Activated CD4-positive, alpha-beta T cell treated with anti-CD3 and anti-CD28 coated beads, Interleukin-2, amount 50 U/mL, for 4 hours (primary cell): ENCODE data around the gene TMEM234.

ENCODE experiments used
- DNase-seq, 2 experiments: peaks; one replicate each; pipeline ENCODE4 v3.0.0-alpha.2; 2020

Gene TMEM234

DNA sequence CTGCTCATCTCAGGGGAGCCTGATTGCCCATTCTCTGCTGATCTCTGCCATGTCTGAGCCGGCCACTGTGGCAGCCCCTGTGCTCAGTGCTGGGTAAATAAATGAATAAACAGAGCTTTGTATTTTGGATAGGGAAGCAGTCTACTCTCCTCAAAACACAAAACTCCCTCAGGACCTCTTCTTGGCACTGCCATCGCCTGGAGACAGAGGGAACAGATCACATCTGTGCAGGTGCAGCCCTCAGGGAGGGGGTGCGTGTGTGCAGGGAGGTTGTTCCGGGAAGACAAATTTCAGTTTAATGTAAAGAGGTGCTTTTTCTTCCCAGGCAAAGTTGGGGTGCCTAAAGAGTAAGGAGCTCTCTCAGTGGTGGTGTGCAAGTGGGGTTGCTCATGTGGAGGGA, 17.2 kb upstream of the TMEM234 start:
- DNase-seq: no peak

GRCh38 chr1:32234792-32235191, 12.6 kb upstream of the TMEM234 start:
- no peak for DNase-seq

DNA sequence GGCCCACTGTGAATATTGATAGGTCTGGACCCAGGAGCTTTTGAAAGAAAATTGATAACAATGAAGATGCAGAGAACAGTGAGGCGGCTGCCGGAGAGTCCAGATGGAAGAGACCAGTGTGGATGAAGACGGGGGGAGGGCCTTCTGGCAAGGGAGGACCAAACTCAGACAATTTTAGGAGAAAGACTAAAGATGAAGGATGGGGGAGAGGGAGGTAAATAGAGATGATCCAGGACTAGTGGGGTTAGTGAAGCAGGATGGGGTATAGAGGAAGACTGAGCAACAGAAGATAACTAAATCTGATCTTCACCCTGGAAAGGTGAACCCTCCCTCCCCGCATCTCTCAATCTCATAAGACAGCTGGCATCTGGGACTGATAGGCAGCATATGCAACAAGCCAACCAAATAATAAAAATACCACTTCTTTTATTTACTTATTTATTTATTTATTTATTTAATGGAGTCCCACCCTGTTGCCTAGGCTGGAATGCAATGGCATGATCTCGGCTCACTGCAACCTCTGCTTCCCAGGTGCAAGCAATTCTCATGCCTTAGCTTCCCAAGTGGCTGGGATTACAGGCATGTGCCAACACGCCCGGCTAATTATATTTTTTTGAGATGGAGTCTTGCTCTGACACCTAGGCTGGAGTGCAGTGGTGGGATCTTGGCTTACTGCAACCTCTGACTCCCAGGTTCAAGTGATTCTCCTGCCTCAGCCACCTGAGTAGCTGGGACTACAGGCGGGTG, 10.6 kb upstream of the TMEM234 start:
- DNase-seq: no peak

GRCh38 chr1:32231843-32232432, 9.8 kb upstream of the TMEM234 start:
- no peak for DNase-seq

GRCh38 chr1:32228771-32229170, 6.6 kb upstream of the TMEM234 start:
- DNase-seq: no peak

DNA sequence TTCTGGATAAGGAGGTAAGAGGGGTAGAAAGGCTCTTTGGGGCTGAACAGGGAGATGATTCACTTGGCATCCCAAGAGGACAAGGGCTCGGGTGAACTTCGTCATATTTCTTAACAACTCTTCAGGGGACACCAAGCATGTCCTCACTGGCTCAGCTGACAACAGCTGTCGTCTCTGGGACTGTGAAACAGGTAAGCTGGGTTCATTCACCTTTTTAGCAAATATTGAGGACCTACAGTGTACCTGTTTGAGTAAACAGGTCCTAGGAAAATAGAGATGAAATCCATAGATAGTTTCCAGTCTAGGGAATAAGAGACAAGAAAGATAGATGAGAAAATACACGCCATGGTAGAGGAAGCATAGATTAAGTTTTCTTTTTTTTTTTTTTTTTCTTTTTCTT, 2.1 kb upstream of the TMEM234 start:
- no peak for DNase-seq

DNA sequence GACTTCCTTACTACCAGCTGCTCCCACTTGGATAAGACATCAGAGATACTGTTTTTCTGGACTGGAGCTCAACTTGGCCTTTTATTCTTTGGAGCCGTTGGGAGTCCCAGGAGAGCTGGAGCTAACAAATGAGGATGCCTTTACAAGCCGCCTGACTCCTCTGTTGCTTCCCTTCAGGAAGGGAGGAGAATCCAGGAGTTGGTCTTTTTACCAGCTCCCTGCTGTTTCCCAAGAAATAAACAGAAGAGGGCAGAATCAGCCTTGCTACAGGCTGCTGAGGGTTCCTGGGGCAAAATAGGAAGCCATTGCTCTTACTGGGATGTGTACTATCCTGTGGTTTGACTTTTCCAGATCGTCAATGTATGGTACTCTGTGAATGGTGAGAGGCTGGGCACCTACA, 1.5 kb upstream of the TMEM234 start:
- DNase-seq: no peak

DNA sequence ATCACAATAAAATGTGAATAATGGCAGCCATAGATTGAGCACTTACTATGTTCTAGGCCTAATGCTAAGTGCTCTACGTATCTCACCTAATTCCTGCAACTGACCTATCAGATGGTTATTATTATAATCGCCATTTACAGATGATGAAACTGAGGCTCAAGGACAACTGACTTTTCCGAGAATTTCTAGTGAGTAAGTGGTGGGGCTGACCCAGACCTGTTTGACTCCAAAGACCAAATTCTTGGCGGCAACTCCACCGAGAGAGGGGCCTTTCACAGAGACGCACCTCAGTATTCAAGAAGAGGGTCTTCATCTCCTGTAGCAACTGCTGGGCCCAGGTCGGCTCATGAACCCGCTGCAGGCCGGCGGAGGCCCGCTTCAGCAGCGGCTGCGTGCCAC, 573 bp downstream of the TMEM234 start:
- DNase-seq: no peak

- DNase-seq: no peak
These were observed 1.2 kb downstream of the TMEM234 start for GRCh38 chr1:32220746-32221580.

GRCh38 chr1:32219022-32219421, 3.1 kb downstream of the TMEM234 start:
- no peak for DNase-seq

GRCh38 chr1:32216566-32216965, 5.6 kb downstream of the TMEM234 start:
- no peak for DNase-seq

- peak; percentile 53 for DNase-seq
These were observed 6.3 kb downstream of the TMEM234 start for GRCh38 chr1:32215629-32216480.

- DNase-seq: no peak
These were observed 13.2 kb downstream of the TMEM234 start, which contains the start of gene DCDC2B for GRCh38 chr1:32208891-32209328. Gene DCDC2B, plus strand, starts transcription at chr1:32209089. Its CDS starts 5 bp downstream, at chr1:32209094.

GRCh38 chr1:32208469-32208868, 13.7 kb downstream of the TMEM234 start:
- DNase-seq: no peak

- DNase-seq: peak; percentile 76 to 79
These were observed 16.5 kb downstream of the TMEM234 start, which contains the start of gene IQCC for GRCh38 chr1:32205401-32206370. Gene IQCC, plus strand, starts transcription at chr1:32205671. Its CDS starts 11 bp downstream, at chr1:32205682.

DNA sequence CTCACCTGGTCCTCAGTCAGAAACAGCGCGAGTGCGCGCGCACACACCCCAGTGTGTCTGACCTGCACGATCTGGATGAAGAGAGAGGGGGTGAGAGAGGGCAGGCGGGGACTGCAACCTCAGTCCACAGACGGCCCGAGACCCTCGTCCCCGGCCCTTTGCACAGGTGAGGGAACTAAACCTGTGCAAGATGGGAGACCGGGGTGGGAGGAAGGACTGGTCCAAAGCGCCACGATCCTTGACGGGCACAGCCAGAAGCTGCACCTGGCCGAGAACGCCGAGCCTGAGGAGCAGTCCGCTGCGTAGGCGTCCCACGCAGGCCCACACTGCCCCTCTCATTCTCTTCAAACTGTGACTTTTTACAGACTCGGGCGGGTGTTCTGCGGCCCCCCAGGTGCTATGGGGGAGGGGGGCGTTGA, 17.2 kb downstream of the TMEM234 start:
- DNase-seq: no peak

GRCh38 chr1:32201011-32201855, 20.9 kb downstream of the TMEM234 start:
- DNase-seq: peak; percentile 67 to 70

GRCh38 chr1:32200226-32201010, 21.7 kb downstream of the TMEM234 start, which contains the start of gene CCDC28B:
Gene CCDC28B, plus strand, starts transcription at chr1:32200595. Its CDS starts 1,341 bp downstream, at chr1:32201936.
- DNase-seq: peak; percentile 34 to 35

DNA sequence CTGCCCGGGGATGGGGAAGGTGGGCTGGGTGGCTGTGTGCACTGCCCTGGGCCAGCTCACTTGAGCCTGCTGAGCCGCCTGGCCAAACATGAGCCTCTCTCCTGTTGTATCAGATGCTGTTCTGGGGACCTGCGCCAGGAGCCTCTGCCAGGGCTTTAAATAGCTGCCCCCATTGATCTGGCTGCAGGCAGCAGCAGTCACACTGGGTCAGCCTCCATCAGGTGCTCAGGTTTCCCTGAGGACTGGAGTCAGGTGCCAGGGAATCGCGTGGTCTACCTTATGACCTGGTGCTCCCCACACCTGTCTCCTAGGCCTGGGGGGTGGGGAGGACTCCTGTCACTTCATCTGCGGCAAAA, 22.5 kb downstream of the TMEM234 start:
- no peak for DNase-seq
